GM12878 (cell line): ENCODE results near the gene LRRC3. TPM values are rescaled to one million over a fixed set of nuclear protein-coding genes. Genes with fewer than 3 reads are reported as not detected.

Experiments
- ATAC-seq: fragments of 200-7000 bp; cut with Tn5 transposase; 3 replicates; pipeline ENCODE4 v1.9.1; 2020; ENCODE audit warnings: mild to moderate bottlenecking, moderate library complexity
- BruUV-seq: library from RNA; stranded (reverse); fragments of 400-500 nt; replicated peaks from 2 replicates; lab custom pipeline; 2021; lab: Mats Ljungman, UMichigan
- CTCF ChIA-PET: fragments of 300-600 bp; sonication (Branson Sonifier 250); formaldehyde crosslinking; extraction: SDS; loops from one replicate; lab custom pipeline; 2021; ENCODE audit warnings: inconsistent platforms; lab: Yijun Ruan, JAX
- POLR2A ChIA-PET: fragments of 350-600 bp; formaldehyde crosslinking; extraction: SDS; loops from one replicate; lab custom pipeline; 2021; ENCODE audit warnings: inconsistent platforms; lab: Charles Lee
- RAD21 ChIA-PET: fragments of 300-600 bp; sonication (Branson Sonifier 250); formaldehyde crosslinking; loops from one replicate; lab custom pipeline; 2023; ENCODE audit warnings: antibody characterized with exemption; ENCODE audit not compliant: unreplicated experiment; lab: Charles Lee
- SMC1A ChIA-PET: fragments of 300-600 bp; sonication (Branson Sonifier 250); formaldehyde crosslinking; loops from one replicate; lab custom pipeline; 2023; ENCODE audit not compliant: unreplicated experiment, uncharacterized antibody; lab: Charles Lee
- DNase-seq: peaks from one replicate; pipeline ENCODE4 v3.0.0-alpha.2; 2011; ENCODE audit warnings: low read depth, low spot score
- FAIRE-seq: peaks from 3 replicates; lab custom pipeline; 2011; peaks lifted over from hg19 to GRCh38; lab: Jason Lieb, UNC
- H2AFZ ChIP-seq: 2 replicates; pipeline ENCODE4 v1.6.0; 2011; ENCODE audit warnings: low read depth, low read length, control low read depth; ENCODE audit not compliant: control insufficient read depth
- H3K27ac ChIP-seq: 2 replicates; pipeline ENCODE4 v1.5.1; 2011; ENCODE audit warnings: control low read depth; ENCODE audit not compliant: control insufficient read depth, insufficient read depth
- H3K27me3 ChIP-seq, 2 experiments: replicated peaks in 1 of 2; 2 replicates each; pipeline versions ENCODE4 v1.6.0 to v1.6.1; 2011; ENCODE audit warnings: low read length in 1 of 2; ENCODE audit not compliant: control insufficient read depth in 2 of 2, insufficient read depth in 2 of 2
- H3K36me3 ChIP-seq, 2 experiments: 2 replicates each; pipeline ENCODE4 v1.5.1; 2011; ENCODE audit warnings: low read length in 1 of 2; ENCODE audit not compliant: control insufficient read depth in 2 of 2, insufficient read depth in 2 of 2
- H3K4me1 ChIP-seq: 2 replicates; pipeline ENCODE4 v1.6.1; 2011; ENCODE audit warnings: mild to moderate bottlenecking, low read length, moderate library complexity, mixed read lengths; ENCODE audit not compliant: control insufficient read depth, insufficient read depth
- H3K4me2 ChIP-seq: 2 replicates; pipeline ENCODE4 v1.6.0; 2011; ENCODE audit warnings: control low read depth; ENCODE audit not compliant: control insufficient read depth, insufficient read depth
- H3K4me3 ChIP-seq: fragments of 200-600 bp; sonication (generic); 2 replicates; pipeline ENCODE4 v1.5.1; 2016
- H3K79me2 ChIP-seq: 2 replicates; pipeline ENCODE4 v1.6.0; 2011; ENCODE audit warnings: low read length; ENCODE audit not compliant: control insufficient read depth, insufficient read depth
- H3K9ac ChIP-seq: 2 replicates; pipeline ENCODE4 v1.8.0; 2011; ENCODE audit warnings: low read length, control low read depth, mixed read lengths; ENCODE audit not compliant: control insufficient read depth, insufficient read depth
- H3K9me3 ChIP-seq: replicated peaks from 3 replicates; pipeline ENCODE4 v1.5.1; 2011; ENCODE audit warnings: mild to moderate bottlenecking, low read length; ENCODE audit not compliant: control insufficient read depth, insufficient read depth
- H4K20me1 ChIP-seq: 2 replicates; pipeline ENCODE4 v1.6.0; 2011; ENCODE audit not compliant: control insufficient read depth, insufficient read depth
- ELK1 ChIP-seq: IDR thresholded peaks from 2 replicates; pipeline ENCODE4 v1.6.1; 2012; ENCODE audit warnings: low read depth, low read length, improper control_type of control experiment
- KLF5 ChIP-seq: fragments of 450-650 bp; IDR thresholded peaks from 2 replicates; pipeline ENCODE4 v1.6.1; 2014; ENCODE audit warnings: mild to moderate bottlenecking; ENCODE audit not compliant: partially characterized antibody
- RAD21 ChIP-seq: IDR thresholded peaks from 2 replicates; pipeline ENCODE4 v1.6.1; 2011; ENCODE audit warnings: mild to moderate bottlenecking, low read depth, low read length, moderate library complexity; ENCODE audit not compliant: insufficient read depth
- SMAD1 ChIP-seq: fragments of 450-650 bp; IDR thresholded peaks from 2 replicates; pipeline ENCODE4 v1.6.1; 2018; ENCODE audit warnings: mild to moderate bottlenecking, low read depth; ENCODE audit not compliant: partially characterized antibody
- SMC3 ChIP-seq: IDR thresholded peaks from 2 replicates; pipeline ENCODE4 v1.6.1; 2011; ENCODE audit warnings: low read length, improper control_type of control experiment, borderline replicate concordance
- SP1 ChIP-seq: IDR thresholded peaks from one replicate; pipeline ENCODE4 v1.6.1; 2011; ENCODE audit warnings: low read depth, low read length
- SUZ12 ChIP-seq: fragments of 200-600 bp; sonication (generic); IDR thresholded peaks from one replicate; pipeline ENCODE4 v1.6.1; 2018; ENCODE audit warnings: antibody characterized with exemption, mild to moderate bottlenecking; ENCODE audit not compliant: unreplicated experiment
- TAF1 ChIP-seq: IDR thresholded peaks from 2 replicates; pipeline ENCODE4 v1.6.1; 2011; ENCODE audit warnings: mild to moderate bottlenecking, low read depth, low read length, borderline replicate concordance
- WGBS: methylation state at CpG from one replicate; pipeline ENCODE4 v1.1.6; 2016; ENCODE audit warnings: low lambda C conversion rate; ENCODE audit not compliant: insufficient replicate concordance, insufficient coverage; ENCODE audit errors: missing lambda C conversion rate; 5-methylcytosine and 5-hydroxymethylcytosine counted together
- in situ Hi-C: fragments of 300-500 bp; cut with MboI; formaldehyde crosslinking; loops from 9 replicates; pipeline ENCODE4 v1.14.3; 2018; ENCODE audit warnings: mixed read lengths
- intact Hi-C: fragments of 100-400 bp; cut with micrococcal nuclease; formaldehyde crosslinking; loops from one replicate; pipeline ENCODE4 v1.14.2; 2022; ENCODE audit not compliant: unreplicated experiment
- polyA plus RNA-seq, 11 experiments: library from polyadenylated mRNA; depleted of rRNA in 4 of 11; unstranded in 6 of 11; stranded (reverse) in 5 of 11; fragments of >200 nt; fragmentation: Nextera tagmentation in 4 of 11; fragmentation: Illumina TruSeq in 1 of 11; extraction: Ambion mirVana in 4 of 11; extraction: Trizol in 1 of 11; gene quantifications; 1 replicate in 1 of 11; 2 replicates in 10 of 11; pipeline versions ENCODE4 v1.2.1 to v1.2.3, GENCODE V29; 2011 to 2016; ENCODE audit warnings: inconsistent platforms in 2 of 11, missing spikeins in 2 of 11, low read depth in 1 of 11
- total RNA-seq, 4 experiments: library from RNA; depleted of rRNA in 3 of 4; stranded (reverse); fragments of >200 nt in 3 of 4; fragmentation: Illumina TruSeq in 1 of 4; extraction: Trizol in 1 of 4; gene quantifications; 2 replicates each; pipeline versions ENCODE4 v1.2.1 to v1.2.3, GENCODE V29; 2013 to 2021

LRRC3 gene
- total and polyA plus RNA-seq, 10 of the 15 experiments (the other 5 are each of a cell fraction or from before 2014, with no cell fraction given): 0.02 to 0.31 (median 0.09) TPM; not detected in 1

GRCh38 chr21:44459712-44460440 lies 4.6 kb downstream of the LRRC3 start (continued):
- TF ChIP-seq KLF5: no peak

GRCh38 chr21:44460441-44460755 lies 5.1 kb downstream of the LRRC3 start:
- Histone ChIP-seq H3K9ac (no peak overlapping the region), H3K79me2 (no peaks in the 10 kb centered on the region), H3K27me3 (no peaks in the 10 kb centered on the region), H3K36me3 (no peaks in the 10 kb centered on the region), H3K4me2 (no peak overlapping the region), H2AFZ (no peak overlapping the region), H3K4me3 (no peak overlapping the region), H4K20me1 (no peaks in the 10 kb centered on the region), H3K4me1 (no peaks in the 10 kb centered on the region), H3K9me3 (no peaks in the 10 kb centered on the region), H3K27ac (no peak overlapping the region)
- WGBS: 71% methylated on average over 7 of the region's 8 CpGs
- intact Hi-C loops: no loop called here
- TF ChIP-seq SMAD1 (no peak), RAD21 (no peak), ELK1 (no peak), TAF1 (no peak), SMC3 (no peak), SUZ12 (no peak), SP1 (no peak)
- ChIA-PET CTCF (no interaction called here), POLR2A (no interaction called here), RAD21 (no interaction called here), SMC1A (no interaction called here)
- FAIRE-seq (no peak), ATAC-seq (no peak), DNase-seq (no peak)
- in situ Hi-C loops: no loop called here
- BruUV-seq: no TSS peak
